Peyer's patch (tissue), 4 donors: Measurements from ENCODE around the gene NCS1.

Source experiments
- CTCF ChIP-seq, 6 experiments: fragments of 450-650 bp in 4 of 6; fragments of 200-600 bp in 2 of 6; sonication (generic) in 1 of 6; IDR thresholded peaks; one replicate each; pipeline ENCODE4 v1.5.1; 2017 to 2019; ENCODE audit warnings: antibody characterized with exemption in 6 of 6, mild to moderate bottlenecking in 3 of 6, moderate library complexity in 1 of 6
- POLR2A ChIP-seq, 2 donors: fragments of 450-650 bp; IDR thresholded peaks; one replicate each; pipeline ENCODE4 v1.5.1; 2017; ENCODE audit warnings: antibody characterized with exemption in 2 of 2, mild to moderate bottlenecking in 2 of 2, moderate library complexity in 2 of 2

- TF ChIP-seq CTCF (IDR thresholded peaks at IDR 0.05) (no peak), POLR2A (IDR thresholded peaks at IDR 0.05) (no peak)
Measured at GRCh38 chr9:130227833-130228232, 55.6 kb downstream of the NCS1 start.
